PC-9 (cell line): ENCODE measurements around the gene WSCD1.

Experiments
- EZH2 ChIP-seq: fragments of 200-600 bp; sonication (generic); IDR thresholded peaks from 2 replicates; pipeline ENCODE4 v1.8.0; 2017; ENCODE audit warnings: antibody characterized with exemption, low read depth
- TF ChIP-seq, protein P1 (sequence below): fragments of 200-600 bp; sonication (generic); conservative IDR thresholded peaks from 2 replicates; pipeline ENCODE4 v1.6.1; 2017; ENCODE audit warnings: mixed run types, antibody characterized with exemption, mild to moderate bottlenecking, moderate library complexity

DNA sequence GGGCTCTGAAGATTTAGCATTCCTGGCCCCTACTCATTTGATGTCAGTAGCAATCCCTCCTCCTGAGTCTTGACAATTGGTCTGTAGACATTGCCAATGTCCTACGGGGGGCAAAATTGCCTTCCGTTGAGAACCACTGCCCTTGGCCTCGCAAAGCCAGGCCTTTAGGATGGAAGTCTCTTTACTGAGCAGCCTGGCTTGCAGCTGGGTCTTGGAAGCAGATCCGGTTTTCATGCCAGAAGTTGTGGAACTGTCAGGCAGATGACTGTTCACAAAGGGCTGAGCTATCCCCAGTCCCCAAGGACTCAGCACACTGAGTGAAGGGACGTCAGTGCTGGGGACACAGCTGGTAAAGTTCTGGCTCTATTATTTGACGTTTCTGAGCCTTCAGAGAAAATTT is 83.2 kb downstream of the WSCD1 start:
- TF ChIP-seq EZH2: no peak
- TF ChIP-seq, protein P1, sequence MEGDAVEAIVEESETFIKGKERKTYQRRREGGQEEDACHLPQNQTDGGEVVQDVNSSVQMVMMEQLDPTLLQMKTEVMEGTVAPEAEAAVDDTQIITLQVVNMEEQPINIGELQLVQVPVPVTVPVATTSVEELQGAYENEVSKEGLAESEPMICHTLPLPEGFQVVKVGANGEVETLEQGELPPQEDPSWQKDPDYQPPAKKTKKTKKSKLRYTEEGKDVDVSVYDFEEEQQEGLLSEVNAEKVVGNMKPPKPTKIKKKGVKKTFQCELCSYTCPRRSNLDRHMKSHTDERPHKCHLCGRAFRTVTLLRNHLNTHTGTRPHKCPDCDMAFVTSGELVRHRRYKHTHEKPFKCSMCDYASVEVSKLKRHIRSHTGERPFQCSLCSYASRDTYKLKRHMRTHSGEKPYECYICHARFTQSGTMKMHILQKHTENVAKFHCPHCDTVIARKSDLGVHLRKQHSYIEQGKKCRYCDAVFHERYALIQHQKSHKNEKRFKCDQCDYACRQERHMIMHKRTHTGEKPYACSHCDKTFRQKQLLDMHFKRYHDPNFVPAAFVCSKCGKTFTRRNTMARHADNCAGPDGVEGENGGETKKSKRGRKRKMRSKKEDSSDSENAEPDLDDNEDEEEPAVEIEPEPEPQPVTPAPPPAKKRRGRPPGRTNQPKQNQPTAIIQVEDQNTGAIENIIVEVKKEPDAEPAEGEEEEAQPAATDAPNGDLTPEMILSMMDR: no peak
